ENCODE data around the gene MED7. TPM values are rescaled to one million over a fixed set of nuclear protein-coding genes. Genes with fewer than 3 reads are reported as not detected.

The MED7 gene
- total and polyA plus RNA-seq, 2 of the 13 experiments (the other 11 are each of a cell fraction or from before 2014, with no cell fraction given), result 9.2 to 9.4 TPM

DNA sequence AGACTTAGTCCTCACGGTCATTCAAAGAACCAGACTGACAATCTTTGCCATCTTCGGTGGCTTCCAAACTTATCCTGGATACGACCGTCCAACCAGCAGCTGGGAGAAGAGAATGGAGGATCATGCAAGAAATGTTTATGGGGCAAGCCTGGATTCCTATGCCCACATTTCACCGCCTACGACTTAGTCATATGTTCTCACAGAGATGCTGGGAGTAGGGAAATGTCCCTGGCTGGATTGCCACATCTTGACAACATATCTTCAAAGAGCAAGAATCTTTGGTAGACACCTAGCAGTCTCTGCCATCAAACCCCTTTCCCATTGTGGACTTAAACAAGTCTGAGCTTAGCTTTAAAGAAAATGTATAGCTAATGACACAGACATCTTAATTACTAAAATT is 5.0 kb downstream of the MED7 start:
- ATAC-seq (no peak), DNase-seq (ENCODE audit: low spot score) (no peak), FAIRE-seq (no peak)
- H3K4me2 ChIP-seq (ENCODE audit: low read depth, low read length), result no peak overlapping the region
- H4K20me1 ChIP-seq (ENCODE audit: insufficient read depth, low read length), result no peaks in the 10 kb centered on the region
- H3K79me2 ChIP-seq (ENCODE audit: insufficient read depth, low read length), result peaks cover 13% of the 10 kb centered on the region
- H2AFZ ChIP-seq (ENCODE audit: low read length), result no peak overlapping the region
- no peaks in the 10 kb centered on the region for H3K9me3 ChIP-seq (ENCODE audit: low read length)
- BruUV-seq (replicated peaks), result no TSS peak
- POLR2A ChIA-PET, result no interaction called here
- no peak overlapping the region for H3K4me3 ChIP-seq (replicated peaks in 1 of 3; ENCODE audit: insufficient read depth in 1 of 3, low read depth in 2 of 3, low read length in 3 of 3)
- no peaks in the 10 kb centered on the region for H3K27me3 ChIP-seq (ENCODE audit: control insufficient read depth in 1 of 2, insufficient read depth in 2 of 2, low read length in 2 of 2)
- TF ChIP-seq RAD21 (CRISPR knock-in tag; IDR thresholded peaks at IDR 0.05) (no peak), ZSCAN21 (CRISPR knock-in tag; IDR thresholded peaks at IDR 0.05; ENCODE audit: borderline replicate concordance) (no peak), ZBTB40 (IDR thresholded peaks at IDR 0.05) (no peak), ZBTB40 (CRISPR knock-in tag; IDR thresholded peaks at IDR 0.05) (no peak)
- TF ChIP-seq, protein P1, sequence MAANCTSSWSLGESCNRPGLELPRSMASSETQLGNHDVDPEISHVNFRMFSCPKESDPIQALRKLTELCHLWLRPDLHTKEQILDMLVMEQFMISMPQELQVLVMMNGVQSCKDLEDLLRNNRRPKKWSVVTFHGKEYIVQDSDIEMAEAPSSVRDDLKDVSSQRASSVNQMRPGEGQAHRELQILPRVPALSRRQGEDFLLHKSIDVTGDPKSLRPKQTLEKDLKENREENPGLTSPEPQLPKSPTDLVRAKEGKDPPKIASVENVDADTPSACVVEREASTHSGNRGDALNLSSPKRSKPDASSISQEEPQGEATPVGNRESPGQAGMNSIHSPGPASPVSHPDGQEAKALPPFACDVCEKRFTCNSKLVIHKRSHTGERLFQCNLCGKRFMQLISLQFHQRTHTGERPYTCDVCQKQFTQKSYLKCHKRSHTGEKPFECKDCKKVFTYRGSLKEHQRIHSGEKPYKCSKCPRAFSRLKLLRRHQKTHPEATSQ (CRISPR knock-in tag; IDR thresholded peaks at IDR 0.05; ENCODE audit: borderline replicate concordance), result no peak
- no peak overlapping the region for H3K9ac ChIP-seq (ENCODE audit: insufficient read depth, low read depth, low read length)
- H3K27ac ChIP-seq (ENCODE audit: extremely low read length, insufficient read depth, low read length), result no peak overlapping the region
- H3K4me1 ChIP-seq (ENCODE audit: insufficient read depth, low read length), result peaks cover 17% of the 10 kb centered on the region
- intact Hi-C loops (cut with micrococcal nuclease; ENCODE audit: unreplicated experiment) (loop anchor here (10.0 kb wide), 2 partner anchors 443 to 1523 kb away; no protein-coding TSS in a partner anchor), in situ Hi-C loops (cut with HindIII; ENCODE audit: extremely low pct_ligation_motif_present, low pct_unique_long_range_greater_than_20kb) (loop anchor here (25.0 kb wide), 3 partner anchors 300 to 1200 kb away; no protein-coding TSS in a partner anchor)
- WGBS (ENCODE audit: low lambda C conversion rate), result 87% methylated on average over 6 of the region's 6 CpGs
- CTCF ChIA-PET (ENCODE audit: low intra/inter-chr PET ratio, low total read pairs), result no interaction called here
- peaks cover 0 to 23% of the 10 kb centered on the region in 2 experiments; a peak in 2 of 5 replicates for H3K36me3 ChIP-seq (replicated peaks in 1 of 2; ENCODE audit: control insufficient read depth in 1 of 2, insufficient read depth in 2 of 2, low read length in 2 of 2)
